HG02840 (cell line): ENCODE measurements around the gene C9orf43.
A peak's percentile ranks its signal among the peaks of the same experiment; 100 is the strongest.
"Not testable (repeated sequence)": the region's sequence is repeated elsewhere in the genome, so short reads cannot be mapped to it uniquely, and the experiment has no call there.

Source experiments
- ATAC-seq: cut with Tn5 transposase; IDR thresholded peaks from one replicate; pipeline ENCODE4 v1.9.1; 2021; ENCODE audit warnings: mild to moderate bottlenecking, moderate library complexity, moderate number of reproducible peaks; ENCODE audit not compliant: unreplicated experiment, low FRiP score

Gene C9orf43, protein sequence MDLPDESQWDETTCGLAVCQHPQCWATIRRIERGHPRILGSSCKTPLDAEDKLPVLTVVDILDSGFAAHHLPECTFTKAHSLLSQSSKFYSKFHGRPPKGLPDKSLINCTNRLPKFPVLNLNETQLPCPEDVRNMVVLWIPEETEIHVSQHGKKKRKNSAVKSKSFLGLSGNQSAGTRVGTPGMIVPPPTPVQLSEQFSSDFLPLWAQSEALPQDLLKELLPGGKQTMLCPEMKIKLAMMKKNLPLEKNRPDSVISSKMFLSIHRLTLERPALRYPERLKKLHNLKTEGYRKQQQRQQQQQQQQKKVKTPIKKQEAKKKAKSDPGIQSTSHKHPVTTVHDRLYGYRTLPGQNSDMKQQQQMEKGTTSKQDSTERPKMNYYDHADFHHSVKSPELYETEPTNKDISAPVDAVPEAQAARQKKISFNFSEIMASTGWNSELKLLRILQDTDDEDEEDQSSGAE

DNA sequence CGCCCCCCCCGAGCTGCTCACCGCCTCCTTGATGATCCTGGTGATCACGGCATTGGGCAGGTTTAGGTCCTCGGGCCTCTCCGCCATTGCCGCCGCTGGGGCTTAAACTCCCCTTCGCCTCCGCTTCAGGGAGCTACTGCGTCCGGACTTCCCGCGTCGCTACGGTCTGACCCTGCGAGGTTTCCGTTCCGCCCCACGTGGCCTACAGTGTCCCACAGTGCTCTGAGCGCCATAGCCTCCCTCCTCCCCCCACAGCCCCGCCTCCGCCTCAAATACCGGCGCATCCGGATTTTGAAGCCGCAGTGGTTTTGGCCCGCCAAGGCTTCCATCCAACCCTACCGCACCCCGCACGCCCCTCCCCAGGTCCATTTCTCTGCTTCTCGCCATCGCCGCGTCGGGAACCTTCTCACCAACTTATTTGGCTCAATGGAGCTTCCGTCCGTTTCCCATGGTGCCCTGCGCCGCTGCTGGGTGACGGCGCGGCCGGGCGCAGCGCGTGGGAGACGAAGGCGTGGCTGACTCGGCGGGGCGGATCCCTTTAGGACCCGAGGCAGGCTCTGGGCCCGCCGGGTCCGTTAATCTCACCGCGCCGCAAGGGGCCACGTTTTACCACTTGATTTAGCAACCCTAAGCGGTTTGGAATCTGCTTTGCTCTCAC is at the start of gene C9orf43, which contains the start of gene POLE3:
C9orf43 (plus strand) TSS at position 541 of the 658 bp plus-strand sequence. CDS start 2,747 bp downstream, outside the sequence.
POLE3 (minus strand) TSS at position 469 of the 658 bp plus-strand sequence; CDS start at position 87, 382 bp downstream.
- peak; percentile 92 for ATAC-seq

DNA sequence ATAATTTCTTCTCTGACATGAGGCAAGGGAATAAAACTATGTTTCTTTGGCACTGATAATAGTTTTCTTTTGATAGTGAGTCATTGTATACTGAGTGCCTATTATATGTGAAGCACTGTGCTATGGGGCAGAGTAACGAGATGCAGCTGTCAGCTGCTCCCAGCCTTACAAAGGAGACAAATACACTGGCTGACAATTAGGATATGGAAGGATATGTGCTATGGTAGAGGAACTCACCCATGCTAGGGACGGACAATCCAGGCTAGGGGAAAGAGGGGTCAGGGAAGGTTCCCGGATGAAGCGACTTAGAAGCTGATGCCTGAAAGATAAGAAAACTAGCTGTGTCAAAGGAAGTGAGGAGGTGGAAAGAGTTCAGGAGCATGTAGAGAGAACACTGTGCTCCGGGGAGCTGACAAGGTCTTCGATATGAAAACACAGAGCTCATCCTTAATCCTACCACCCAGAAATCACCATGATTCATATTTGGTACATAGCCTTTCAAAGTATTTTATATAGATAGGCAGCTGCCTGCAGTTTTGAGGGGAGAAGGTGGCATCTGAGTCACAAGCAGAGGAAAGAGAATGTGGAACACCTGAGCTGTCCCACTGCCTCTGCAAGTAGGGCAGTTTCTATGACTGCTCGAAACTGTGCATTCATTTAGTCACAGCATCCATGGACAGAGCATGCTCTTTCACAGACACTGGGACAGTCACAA is 49.1 kb upstream of the C9orf43 start:
- ATAC-seq = no peak

DNA sequence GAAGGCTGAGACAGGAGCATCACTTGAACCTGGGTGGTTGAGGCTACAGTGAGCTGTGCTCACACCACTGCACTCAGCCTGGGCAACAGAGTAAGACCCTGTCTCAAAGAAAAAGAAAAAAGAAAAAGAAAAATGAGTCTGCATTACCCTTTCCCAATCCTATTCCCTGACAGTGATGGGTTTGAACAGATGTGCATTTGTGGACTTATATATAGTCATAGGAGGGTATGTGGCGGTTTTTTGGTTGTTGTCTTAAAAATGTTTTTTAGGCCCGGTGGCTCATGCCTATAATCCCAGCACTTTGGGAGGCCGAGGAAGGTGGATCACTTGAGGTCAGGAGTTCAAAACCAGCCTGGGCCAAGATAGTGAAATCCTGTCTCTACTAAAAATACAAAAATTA is 47.2 kb upstream of the C9orf43 start:
- ATAC-seq = no peak

DNA sequence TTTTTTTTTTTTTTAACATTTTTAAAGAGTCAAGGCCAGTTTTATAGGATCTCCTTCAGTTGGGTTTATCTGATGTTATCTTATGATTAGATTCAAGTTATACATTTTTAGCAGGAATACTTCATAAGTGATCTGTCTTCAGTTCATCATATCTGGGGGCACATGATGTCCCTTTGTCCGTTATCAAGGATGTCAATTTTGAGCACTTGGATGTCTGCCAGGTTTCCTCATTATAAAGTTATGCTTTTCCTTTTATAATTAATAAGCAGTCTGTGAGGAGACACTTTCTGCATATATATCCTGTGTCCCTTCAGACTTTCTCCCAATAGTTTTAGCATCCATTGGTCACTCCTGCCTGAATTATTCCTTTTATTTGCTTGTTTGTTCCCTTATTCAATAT is 45.6 kb upstream of the C9orf43 start:
- ATAC-seq = no peak

DNA sequence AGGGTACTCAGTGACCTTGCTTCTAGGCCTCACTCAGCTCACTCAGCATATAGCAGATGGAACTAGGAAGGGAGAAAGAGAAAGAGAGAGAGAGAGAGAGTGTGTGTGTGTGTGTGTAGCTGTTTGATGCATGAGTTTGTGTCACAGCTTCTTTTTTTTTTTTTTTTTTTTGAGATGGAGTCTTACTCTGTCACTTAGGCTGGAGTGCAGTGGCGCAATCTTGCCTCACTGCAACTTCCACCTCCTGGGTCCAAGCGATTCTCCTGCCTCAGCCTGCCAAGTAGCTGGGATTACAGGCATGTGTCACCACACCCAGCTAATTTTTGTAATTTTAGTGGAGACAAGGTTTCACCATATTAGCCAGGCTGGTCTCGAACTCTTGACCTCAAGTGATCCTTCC is 44.9 kb upstream of the C9orf43 start:
- not testable (repeated sequence) for ATAC-seq

DNA sequence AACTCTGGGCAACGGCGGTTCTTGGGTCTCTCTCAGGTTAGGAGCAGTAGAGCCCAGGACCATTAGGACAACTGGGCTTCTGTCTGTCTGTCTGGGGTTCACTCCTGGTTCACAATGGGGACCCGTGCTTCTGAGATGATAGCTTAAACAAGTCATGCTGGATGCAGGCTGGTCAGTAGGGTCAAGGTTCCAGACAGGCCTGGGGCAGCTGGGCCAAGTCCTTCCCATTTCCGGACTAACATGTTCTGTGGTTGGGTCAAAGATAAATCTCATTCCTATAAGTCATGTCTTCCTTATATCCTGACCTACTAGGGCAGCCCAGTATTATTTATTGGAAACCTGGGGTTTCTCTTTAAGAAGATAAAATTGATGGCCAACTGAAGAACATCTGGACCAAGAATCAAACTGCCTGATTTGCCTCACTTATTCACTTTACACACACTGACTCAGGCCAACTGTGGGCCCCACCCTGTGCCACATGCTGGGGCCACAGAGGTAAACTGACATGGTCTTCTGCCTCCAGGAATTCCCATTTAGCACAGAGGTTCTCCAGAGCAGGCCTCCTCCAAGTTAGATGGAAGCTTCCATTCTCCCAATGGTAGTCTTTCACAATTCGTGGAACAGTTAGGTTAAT is 42.1 kb upstream of the C9orf43 start:
- ATAC-seq = no peak

DNA sequence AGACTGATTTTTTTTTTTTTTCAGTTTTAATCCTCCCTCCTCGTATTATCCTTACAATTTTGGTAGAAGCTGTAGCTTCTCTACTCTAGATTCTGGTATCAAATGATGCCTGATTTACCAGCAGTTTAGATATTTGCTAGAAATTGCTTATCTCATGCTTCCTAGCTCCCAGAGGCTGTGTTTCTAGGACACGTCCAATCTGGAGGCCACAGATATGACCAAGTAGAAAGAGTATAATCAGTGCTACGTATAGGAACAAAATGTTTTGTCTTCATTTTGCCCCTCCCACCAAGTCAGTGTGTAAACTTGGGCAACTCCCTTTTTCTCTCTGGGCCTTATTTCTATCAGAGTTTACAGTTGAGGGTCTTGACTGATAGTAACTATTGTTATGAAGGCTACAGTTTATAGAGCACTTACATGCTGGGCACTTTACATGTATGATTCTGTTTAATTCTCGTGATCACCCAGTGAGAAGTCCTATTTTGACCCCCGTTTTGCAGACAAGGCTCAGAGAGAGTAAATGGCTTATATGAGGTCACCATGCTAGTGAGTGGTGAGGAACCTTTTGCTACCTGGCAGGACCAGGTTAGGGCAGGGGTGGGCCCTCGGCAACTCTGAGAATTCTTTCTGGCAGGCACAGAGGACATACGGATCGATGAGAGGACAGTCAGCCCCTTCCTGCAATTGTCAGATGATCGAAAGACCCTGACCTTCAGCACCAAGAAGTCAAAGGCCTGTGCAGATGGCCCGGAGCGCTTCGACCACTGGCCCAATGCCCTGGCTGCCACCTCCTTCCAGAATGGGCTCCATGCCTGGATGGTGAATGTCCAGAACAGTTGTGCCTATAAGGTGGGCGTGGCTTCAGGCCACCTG is 41.3 kb upstream of the C9orf43 start:
- no peak for ATAC-seq

DNA sequence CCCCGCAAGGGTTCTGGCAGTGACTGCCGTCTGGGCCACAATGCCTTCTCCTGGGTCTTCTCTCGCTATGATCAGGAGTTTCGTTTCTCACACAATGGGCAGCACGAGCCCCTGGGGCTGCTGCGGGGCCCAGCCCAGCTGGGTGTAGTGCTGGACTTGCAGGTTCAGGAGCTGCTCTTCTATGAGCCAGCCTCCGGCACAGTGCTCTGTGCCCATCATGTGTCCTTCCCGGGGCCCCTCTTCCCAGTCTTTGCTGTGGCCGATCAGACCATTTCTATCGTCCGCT is 40.7 kb upstream of the C9orf43 start:
- no peak for ATAC-seq

DNA sequence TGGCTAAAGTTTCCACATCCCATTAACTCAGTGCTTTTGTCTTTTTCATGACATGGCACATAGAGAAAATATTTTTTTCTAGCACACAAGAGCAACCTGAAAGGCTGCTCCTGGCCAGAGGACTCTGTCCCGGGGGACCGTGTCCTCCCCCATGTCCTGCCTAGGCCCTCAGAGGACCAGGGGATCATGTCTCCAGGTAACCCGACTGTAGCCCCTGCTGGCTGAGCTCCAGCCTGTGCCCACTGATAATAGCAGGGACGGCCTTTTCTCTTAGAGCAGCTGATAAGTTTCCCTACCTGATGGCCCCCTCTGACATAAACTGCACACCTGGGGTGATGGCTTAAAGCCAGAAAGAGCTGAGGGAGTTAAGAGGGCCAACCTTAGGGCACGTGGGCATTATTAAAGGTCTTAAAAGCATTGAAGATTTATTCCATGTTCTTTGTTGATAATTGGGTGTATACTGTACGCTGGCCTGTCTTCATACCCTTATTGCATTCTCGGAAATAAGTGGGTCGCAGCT is 39.7 kb upstream of the C9orf43 start:
- no peak for ATAC-seq

DNA sequence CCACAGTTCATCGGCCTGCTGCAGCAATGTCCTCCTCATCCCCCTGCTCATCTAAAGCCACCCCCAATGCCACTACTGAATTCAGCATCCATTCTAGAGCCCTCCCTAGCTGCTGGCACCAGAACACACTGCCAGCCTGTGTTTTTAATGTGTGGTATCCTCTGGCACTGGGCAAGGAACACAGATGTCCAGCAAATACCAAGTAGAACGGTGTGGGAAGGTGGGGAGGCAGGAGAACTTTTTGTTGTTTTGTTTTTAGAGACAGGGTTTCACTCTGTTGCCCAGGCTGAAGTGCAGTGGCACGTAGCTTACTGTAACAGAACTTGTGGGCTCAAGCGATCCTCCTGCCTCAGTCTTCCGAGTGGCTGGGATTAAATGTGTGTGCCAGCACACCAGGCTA is 38.5 kb upstream of the C9orf43 start:
- no peak for ATAC-seq

DNA sequence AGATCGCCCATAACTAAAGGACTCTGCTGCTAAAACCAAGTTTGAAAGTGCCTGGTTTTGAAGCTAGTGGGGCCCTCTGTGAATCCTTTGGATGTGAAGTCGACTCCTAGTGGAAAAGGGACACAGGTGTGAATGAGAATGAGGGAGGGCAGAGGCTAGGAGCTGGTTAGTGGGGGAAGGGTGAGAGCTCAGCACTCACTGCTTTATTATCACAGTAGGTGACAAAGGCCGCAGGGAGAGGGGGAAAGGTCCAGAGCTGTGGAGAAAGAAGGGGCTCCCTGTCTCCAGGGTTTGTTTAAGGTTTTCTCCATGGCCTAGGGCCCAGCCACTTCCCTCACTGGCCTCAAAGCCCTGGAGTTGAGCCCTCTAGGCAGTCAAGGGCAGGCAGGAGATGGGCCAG is 37.3 kb upstream of the C9orf43 start:
- ATAC-seq = no peak

DNA sequence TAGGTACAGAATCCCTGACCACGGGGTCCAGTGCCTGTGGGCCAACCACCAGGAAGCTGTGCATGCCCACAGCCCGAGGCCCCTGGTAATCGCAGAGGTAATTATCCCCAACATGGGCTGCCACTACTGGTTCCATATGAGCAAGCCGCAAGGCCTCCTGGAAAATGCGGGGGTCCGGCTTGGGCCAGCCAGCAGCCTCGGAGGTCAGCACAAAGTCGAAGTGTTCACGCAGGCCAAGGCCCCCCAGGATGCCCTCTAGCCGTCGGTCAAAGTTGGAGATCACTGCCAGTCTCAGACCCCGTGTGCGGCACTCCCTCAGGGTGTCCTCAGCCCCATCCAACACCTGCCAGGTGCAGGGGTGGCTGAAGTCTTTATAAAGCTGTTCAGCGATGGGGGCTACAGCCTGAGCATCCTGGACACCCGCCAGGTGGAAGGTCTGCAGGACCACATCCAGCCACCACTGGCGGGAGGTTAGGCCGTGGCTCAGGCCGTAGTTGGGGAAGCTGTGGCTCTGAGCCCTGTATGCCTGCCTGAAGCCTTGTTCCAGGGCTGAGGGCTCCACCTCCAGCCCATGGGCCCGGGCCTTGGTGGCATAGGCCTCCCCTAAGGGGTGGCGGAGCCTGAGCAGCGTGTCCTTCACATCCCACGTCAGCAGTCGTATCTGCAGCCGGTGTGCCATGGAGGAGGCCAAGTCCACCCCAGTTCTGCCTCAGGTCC is 36.7 kb upstream of the C9orf43 start:
- no peak for ATAC-seq

DNA sequence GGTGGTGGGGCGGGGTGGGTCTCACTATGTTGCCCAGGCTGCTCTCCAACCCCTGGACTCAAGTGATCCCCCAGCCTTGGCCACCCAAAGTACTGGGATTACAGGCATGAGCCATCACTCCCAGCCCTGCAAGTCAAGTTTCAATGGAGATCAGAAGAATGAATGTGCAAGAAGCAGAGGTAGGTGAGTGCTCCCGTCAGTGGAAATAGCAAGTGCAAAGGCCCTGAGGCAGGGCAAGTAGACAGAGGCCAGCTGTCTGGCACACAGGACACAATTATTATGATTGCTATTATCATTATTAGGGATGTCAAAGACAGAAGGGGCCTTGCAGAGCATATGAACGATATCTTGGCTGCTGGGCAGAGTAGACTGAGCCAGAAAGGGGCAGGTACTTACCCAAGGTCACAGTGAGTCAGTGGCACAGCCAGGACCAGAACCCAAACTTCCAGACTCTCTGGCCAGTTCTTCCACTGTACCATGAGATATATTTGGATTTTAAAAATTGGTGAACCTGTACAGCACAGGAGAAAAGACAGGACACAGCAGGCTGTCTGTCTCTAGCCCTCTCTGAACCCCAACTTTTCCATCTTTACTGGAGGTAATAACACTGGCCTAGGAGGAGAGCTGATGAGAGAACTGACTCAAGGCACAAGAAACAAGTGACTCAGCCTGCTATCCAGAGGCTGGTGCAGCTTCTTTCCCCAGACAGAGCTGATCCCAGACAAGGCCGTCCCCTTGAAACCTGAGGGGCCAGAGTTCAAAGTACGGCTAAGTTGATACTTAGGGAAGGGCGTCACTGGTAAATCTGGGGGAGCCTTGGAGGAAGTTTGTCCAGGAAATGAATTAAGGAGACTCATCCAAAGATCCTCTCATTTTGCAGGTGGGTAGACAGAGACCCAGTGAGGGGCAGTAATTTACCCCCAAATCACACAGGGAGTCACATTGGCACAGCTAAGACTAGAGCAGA is 35.2 kb upstream of the C9orf43 start:
- no peak for ATAC-seq

DNA sequence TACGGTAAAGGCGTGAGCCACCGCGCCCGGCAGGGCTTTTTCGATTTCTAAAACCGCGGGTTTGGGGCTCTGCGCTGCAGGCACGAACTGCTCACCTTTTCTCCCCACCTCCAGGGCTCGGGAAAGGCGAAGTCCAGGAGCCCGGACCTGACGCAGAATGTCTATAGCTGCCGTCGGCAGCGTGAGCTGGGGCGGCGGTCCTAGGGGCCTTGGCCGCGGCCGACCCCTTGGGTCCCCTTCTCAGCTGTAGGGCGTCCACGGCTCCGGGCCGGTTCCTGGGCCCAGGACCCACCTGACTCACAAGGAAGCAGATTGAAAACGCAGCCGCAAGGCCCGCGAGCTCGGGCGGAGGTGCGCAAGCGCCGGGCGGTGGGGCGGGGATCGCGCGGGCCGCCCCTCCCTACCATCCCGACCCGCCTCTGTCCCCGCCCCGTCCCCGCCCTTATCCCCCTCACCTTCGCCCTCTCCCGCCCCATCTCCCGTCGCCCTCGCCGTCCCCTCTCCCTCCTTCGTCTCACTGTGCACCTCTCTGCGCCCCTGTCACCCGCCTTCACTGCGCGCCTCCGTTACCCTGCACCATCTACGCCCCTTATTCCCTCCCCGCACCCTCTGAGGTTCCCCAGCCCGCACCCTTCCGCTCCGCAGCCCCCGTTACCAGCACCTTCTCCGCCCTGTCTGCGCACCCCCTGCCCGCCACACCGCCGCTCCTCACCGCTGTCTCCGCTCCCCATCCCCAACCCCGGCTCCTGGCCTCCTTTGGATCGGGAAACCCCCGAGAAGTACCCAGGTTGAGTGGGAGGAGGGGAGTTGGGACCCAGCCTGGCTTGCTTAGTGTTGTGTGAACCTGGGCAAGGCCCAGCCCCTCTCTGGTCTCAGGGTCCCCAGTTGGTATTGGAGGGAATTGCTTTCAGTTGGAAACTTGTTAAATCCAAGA is 33.6 kb upstream of the C9orf43 start, which contains the start of gene HDHD3:
HDHD3 (minus strand) TSS at position 353 of the 934 bp plus-strand sequence. CDS start 2,632 bp downstream, outside the sequence.
- peak; percentile 74 for ATAC-seq

DNA sequence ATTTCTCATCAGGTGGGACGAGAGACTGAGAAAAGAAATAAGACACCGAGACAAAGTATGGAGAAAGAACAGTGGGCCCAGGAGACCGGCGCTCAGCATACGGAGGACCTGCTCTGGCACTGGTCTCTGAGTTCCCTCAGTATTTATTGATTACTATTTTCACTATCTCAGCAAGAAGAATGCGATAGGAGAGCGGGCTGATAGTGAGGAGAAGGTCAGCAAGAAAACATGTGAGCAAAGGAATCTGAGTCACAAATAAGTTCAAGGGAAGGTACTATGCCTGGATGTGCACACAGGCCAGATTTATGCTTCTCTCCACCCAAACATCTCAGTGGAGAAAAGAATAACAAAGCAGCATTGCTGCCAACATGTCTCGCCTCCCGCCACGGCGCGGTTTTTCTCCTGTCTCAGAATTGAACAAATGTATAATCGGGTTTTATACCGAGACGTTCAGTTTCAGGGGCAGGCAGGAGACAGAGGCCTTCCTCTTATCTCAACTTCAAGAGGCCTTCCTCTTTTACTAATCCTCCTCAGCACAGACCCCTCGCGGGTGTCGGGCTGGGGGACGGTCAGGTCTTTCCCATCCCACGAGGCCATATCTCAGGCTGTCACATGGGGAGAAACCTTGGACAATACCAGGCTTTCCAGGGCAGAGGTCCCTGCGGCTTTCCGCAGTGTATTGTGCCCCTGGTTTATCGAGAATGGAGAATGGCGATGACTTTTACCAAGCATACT is 31.3 kb upstream of the C9orf43 start:
- ATAC-seq = not testable (repeated sequence)

DNA sequence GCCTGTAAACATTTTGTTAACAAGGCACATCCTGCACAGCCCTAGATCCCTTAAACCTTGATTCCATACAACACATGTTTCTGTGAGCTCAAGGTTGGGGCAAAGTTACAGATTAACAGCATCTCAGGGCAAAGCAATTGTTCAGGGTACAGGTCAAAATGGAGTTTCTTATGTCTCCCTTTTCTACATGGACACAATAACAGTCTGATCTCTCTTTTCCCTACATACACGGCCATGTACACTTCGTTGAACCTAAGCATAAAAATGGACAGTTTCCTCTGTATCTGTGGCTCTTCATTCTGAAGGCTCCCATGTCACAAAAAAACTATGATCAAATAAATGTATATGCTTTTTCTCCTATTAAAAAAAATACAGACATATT is 30.7 kb upstream of the C9orf43 start:
- not testable (repeated sequence) for ATAC-seq
